22Rv1 (cell line): ENCODE measurements around the gene ABCA5.

Experiments
- ZFX ChIP-seq: fragments of 450-650 bp; IDR thresholded peaks from 2 replicates; pipeline ENCODE4 v1.6.1; 2017; ENCODE audit warnings: antibody characterized with exemption, borderline replicate concordance
- TF ChIP-seq, protein P1 (sequence below): fragments of 450-650 bp; IDR thresholded peaks from 2 replicates; pipeline ENCODE4 v1.5.1; 2017; ENCODE audit warnings: mild to moderate bottlenecking

DNA sequence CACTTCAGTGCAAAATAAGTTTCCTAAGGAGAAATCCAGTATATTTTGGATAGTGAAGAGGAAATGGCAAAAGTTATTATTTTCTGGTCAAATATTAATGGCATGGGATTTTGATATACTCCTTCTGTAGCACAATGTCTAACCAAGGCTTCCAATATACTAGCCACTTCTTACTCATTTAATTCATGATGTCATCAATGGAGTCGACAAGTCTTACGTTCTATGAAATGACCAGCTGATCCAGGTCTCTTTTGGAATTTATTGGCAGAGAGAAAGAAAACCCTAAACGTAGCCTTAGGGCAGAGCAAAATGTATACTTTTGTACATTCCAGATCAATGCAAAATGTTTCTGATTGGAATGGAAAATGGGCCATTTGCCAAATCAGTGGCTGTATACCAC lies 90.0 kb downstream of the ABCA5 start:
- TF ChIP-seq, protein P1, sequence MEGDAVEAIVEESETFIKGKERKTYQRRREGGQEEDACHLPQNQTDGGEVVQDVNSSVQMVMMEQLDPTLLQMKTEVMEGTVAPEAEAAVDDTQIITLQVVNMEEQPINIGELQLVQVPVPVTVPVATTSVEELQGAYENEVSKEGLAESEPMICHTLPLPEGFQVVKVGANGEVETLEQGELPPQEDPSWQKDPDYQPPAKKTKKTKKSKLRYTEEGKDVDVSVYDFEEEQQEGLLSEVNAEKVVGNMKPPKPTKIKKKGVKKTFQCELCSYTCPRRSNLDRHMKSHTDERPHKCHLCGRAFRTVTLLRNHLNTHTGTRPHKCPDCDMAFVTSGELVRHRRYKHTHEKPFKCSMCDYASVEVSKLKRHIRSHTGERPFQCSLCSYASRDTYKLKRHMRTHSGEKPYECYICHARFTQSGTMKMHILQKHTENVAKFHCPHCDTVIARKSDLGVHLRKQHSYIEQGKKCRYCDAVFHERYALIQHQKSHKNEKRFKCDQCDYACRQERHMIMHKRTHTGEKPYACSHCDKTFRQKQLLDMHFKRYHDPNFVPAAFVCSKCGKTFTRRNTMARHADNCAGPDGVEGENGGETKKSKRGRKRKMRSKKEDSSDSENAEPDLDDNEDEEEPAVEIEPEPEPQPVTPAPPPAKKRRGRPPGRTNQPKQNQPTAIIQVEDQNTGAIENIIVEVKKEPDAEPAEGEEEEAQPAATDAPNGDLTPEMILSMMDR: no peak
- TF ChIP-seq ZFX: no peak
